Keratinocyte (primary cell): ENCODE results near the gene WSB1. TPM values are rescaled to one million over a fixed set of nuclear protein-coding genes. Genes with fewer than 3 reads are reported as not detected.

Experiments
- DNase-seq: peaks from one replicate; pipeline ENCODE4 v3.0.0-alpha.2; 2011; ENCODE audit warnings: low read depth, missing footprints, low spot score
- FAIRE-seq: peaks from 2 replicates; lab custom pipeline; 2011; peaks lifted over from hg19 to GRCh38; lab: Jason Lieb, UNC
- H2AFZ ChIP-seq: 2 replicates; pipeline ENCODE4 v1.6.0; 2012; ENCODE audit warnings: low read length, control low read depth, inconsistent platforms; ENCODE audit not compliant: control insufficient read depth
- H3K27ac ChIP-seq: 2 replicates; pipeline ENCODE4 v1.5.1; 2011; ENCODE audit warnings: low read length; ENCODE audit not compliant: control insufficient read depth, insufficient read depth
- H3K27me3 ChIP-seq: 3 replicates; pipeline ENCODE4 v1.6.0; 2011; ENCODE audit warnings: low read length; ENCODE audit not compliant: control insufficient read depth, insufficient read depth; ENCODE audit errors: extremely low read depth
- H3K36me3 ChIP-seq, 2 experiments: 2 replicates in 1 of 2; 3 replicates in 1 of 2; pipeline ENCODE4 v1.5.1; 2011; ENCODE audit warnings: low read length in 2 of 2, mild to moderate bottlenecking in 1 of 2; ENCODE audit not compliant: control insufficient read depth in 2 of 2, insufficient read depth in 2 of 2; ENCODE audit errors: extremely low read depth in 1 of 2
- H3K4me1 ChIP-seq: 3 replicates; pipeline ENCODE4 v1.5.1; 2011; ENCODE audit warnings: low read length; ENCODE audit not compliant: control insufficient read depth, insufficient read depth; ENCODE audit errors: extremely low read depth
- H3K4me2 ChIP-seq: 3 replicates; pipeline ENCODE4 v1.6.0; 2011; ENCODE audit warnings: low read depth, low read length; ENCODE audit not compliant: control insufficient read depth, insufficient read depth; ENCODE audit errors: extremely low read depth
- H3K4me3 ChIP-seq, 3 experiments: fragments of 200-600 bp in 1 of 3; sonication (generic) in 1 of 3; 2 replicates in 2 of 3; 3 replicates in 1 of 3; pipeline ENCODE4 v1.5.1; 2011 to 2016; ENCODE audit warnings: low read length in 3 of 3, mild to moderate bottlenecking in 3 of 3, control low read depth in 2 of 3, inconsistent platforms in 1 of 3, low read depth in 1 of 3, mixed read lengths in 1 of 3, mixed run types in 1 of 3, moderate library complexity in 1 of 3; ENCODE audit not compliant: control insufficient read depth in 2 of 3, insufficient read depth in 2 of 3; ENCODE audit errors: extremely low read depth in 1 of 3
- H3K79me2 ChIP-seq: 2 replicates; pipeline ENCODE4 v1.6.0; 2012; ENCODE audit warnings: low read length; ENCODE audit not compliant: control insufficient read depth, insufficient read depth
- H3K9ac ChIP-seq: 3 replicates; pipeline ENCODE4 v1.6.0; 2011; ENCODE audit warnings: low read length; ENCODE audit not compliant: control insufficient read depth, insufficient read depth; ENCODE audit errors: extremely low read depth
- H3K9me1 ChIP-seq: 3 replicates; pipeline ENCODE4 v1.6.0; 2011; ENCODE audit warnings: low read length; ENCODE audit not compliant: control insufficient read depth, insufficient read depth; ENCODE audit errors: extremely low read depth
- H3K9me3 ChIP-seq: 2 replicates; pipeline ENCODE4 v1.5.1; 2012; ENCODE audit warnings: low read depth, low read length; ENCODE audit not compliant: control insufficient read depth
- H4K20me1 ChIP-seq: 3 replicates; pipeline ENCODE4 v1.6.0; 2011; ENCODE audit warnings: low read length; ENCODE audit not compliant: control insufficient read depth, insufficient read depth; ENCODE audit errors: extremely low read depth
- EZH2 ChIP-seq: IDR thresholded peaks from one replicate; pipeline ENCODE4 v1.6.1; 2012; ENCODE audit warnings: inconsistent platforms, mild to moderate bottlenecking, low read length, moderate library complexity
- dilution Hi-C: fragments of 300-500 bp; cut with MboI; formaldehyde crosslinking; loops from one replicate; pipeline ENCODE4 v1.7.0; 2020; ENCODE audit warnings: low sequenced_read_pairs; ENCODE audit not compliant: extremely low pct_ligation_motif_present
- polyA plus RNA-seq, 5 experiments: library from polyadenylated mRNA; depleted of rRNA in 3 of 5; stranded (reverse) in 3 of 5; stranded (forward) in 1 of 5; unstranded in 1 of 5; fragments of >200 nt; gene quantifications; 1 replicate in 1 of 5; 2 replicates in 3 of 5; 3 replicates in 1 of 5; pipeline versions ENCODE4 v1.2.1 to v1.2.3, GENCODE V29; 2011 to 2012; ENCODE audit warnings: missing spikeins in 2 of 5, low read depth in 1 of 5, low replicate concordance in 1 of 5
- TF ChIP-seq, protein P1 (sequence below), 3 experiments: IDR thresholded peaks in 1 of 3; conservative IDR thresholded peaks in 1 of 3; optimal IDR thresholded peaks in 1 of 3; 2 replicates in 2 of 3; 3 replicates in 1 of 3; pipeline versions ENCODE3 to v1.5.1; 2011; ENCODE audit warnings: low read length in 3 of 3, mild to moderate bottlenecking in 3 of 3, moderate library complexity in 2 of 3, control low read depth in 1 of 3, inconsistent platforms in 1 of 3; ENCODE audit not compliant: insufficient read depth in 2 of 3; ENCODE audit errors: extremely low read depth in 1 of 3

WSB1 gene
- polyA plus RNA-seq, 1 donor (not counting 4 experiments of a cell fraction or from before 2014, with no cell fraction given): 135 TPM

DNA sequence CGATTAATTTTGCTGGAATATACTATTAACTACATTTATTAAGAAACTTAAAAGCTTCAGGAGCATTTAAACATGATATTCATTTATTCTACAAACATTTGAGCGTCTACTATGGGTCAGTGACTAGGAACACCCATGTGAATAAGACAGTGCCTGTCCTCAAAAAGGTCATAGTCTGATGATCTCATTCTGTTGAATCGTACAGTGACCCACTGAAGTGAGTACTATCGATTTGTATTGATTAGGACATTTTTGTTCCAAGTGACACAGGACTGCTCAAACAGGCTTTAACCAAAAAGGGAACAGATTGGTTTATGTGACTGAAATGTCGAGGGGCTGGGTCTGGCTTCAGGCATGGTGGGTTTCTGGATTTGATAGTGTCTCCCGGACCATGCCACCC, 68.6 kb downstream of the WSB1 start:
- no peak for FAIRE-seq
- H3K36me3 ChIP-seq: no peaks in the 10 kb centered on the region
- dilution Hi-C loops: no loop called here

DNA sequence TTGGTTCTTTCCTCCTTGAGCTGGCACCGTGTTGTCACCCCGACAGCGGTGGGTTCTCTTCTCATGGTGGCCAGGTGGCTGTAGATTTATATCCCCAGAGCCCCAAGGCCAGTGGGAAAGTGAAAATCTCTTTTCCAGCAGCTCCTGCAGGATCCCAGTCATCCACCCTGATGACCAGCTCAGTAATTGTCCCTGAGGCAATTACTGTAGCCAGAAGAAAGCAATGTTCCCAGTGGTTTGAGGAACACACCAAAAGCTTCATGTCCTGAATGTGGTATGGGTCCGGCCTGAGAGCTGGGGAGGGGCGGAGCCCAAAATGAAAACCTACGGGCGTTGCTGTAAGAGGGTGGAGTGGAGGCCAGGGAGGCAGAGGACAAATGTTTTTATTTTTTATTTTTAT, 69.0 kb downstream of the WSB1 start:
- Histone ChIP-seq H3K36me3 (no peaks in the 10 kb centered on the region), H3K9me1 (no peaks in the 10 kb centered on the region), H3K4me1 (no peaks in the 10 kb centered on the region), H3K9ac (no peak overlapping the region), H3K4me3 (no peak overlapping the region), H3K79me2 (no peaks in the 10 kb centered on the region), H3K4me2 (no peak overlapping the region), H3K9me3 (no peaks in the 10 kb centered on the region), H4K20me1 (no peaks in the 10 kb centered on the region), H3K27ac (no peak overlapping the region), H2AFZ (no peak overlapping the region), H3K27me3 (no peaks in the 10 kb centered on the region)
- FAIRE-seq (no peak), DNase-seq (no peak)
- dilution Hi-C loops: no loop called here
- TF ChIP-seq EZH2: no peak
- TF ChIP-seq, protein P1, sequence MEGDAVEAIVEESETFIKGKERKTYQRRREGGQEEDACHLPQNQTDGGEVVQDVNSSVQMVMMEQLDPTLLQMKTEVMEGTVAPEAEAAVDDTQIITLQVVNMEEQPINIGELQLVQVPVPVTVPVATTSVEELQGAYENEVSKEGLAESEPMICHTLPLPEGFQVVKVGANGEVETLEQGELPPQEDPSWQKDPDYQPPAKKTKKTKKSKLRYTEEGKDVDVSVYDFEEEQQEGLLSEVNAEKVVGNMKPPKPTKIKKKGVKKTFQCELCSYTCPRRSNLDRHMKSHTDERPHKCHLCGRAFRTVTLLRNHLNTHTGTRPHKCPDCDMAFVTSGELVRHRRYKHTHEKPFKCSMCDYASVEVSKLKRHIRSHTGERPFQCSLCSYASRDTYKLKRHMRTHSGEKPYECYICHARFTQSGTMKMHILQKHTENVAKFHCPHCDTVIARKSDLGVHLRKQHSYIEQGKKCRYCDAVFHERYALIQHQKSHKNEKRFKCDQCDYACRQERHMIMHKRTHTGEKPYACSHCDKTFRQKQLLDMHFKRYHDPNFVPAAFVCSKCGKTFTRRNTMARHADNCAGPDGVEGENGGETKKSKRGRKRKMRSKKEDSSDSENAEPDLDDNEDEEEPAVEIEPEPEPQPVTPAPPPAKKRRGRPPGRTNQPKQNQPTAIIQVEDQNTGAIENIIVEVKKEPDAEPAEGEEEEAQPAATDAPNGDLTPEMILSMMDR (optimal IDR thresholded peaks at IDR 0.05 in 1 of 3, IDR thresholded peaks at IDR 0.05 in 1 of 3, conservative IDR thresholded peaks at IDR 0.05 in 1 of 3; ENCODE audit: extremely low read depth in 1 of 3, insufficient read depth in 2 of 3, low read length in 3 of 3): no peak

More for the DNA sequence above, 68.6 kb downstream of the WSB1 start:
- H3K4me1 ChIP-seq: no peaks in the 10 kb centered on the region
- H3K27me3 ChIP-seq: no peaks in the 10 kb centered on the region
- no peaks in the 10 kb centered on the region for H3K9me1 ChIP-seq
- TF ChIP-seq, protein P1 (optimal IDR thresholded peaks at IDR 0.05 in 1 of 3, IDR thresholded peaks at IDR 0.05 in 1 of 3, conservative IDR thresholded peaks at IDR 0.05 in 1 of 3; ENCODE audit: extremely low read depth in 1 of 3, insufficient read depth in 2 of 3, low read length in 3 of 3): no peak
- TF ChIP-seq EZH2: no peak
- no peak overlapping the region for H3K27ac ChIP-seq
- H3K4me2 ChIP-seq: no peak overlapping the region
- no peak for DNase-seq
- no peaks in the 10 kb centered on the region for H3K9me3 ChIP-seq
- H3K79me2 ChIP-seq: no peaks in the 10 kb centered on the region
- no peaks in the 10 kb centered on the region for H4K20me1 ChIP-seq
- H3K4me3 ChIP-seq: no peak overlapping the region
- H3K9ac ChIP-seq: no peak overlapping the region
- no peak overlapping the region for H2AFZ ChIP-seq
